ENCODE data around the gene CDK5R1.
A peak's percentile ranks its signal among the peaks of the same experiment; 100 is the strongest.

Gene CDK5R1

DNA sequence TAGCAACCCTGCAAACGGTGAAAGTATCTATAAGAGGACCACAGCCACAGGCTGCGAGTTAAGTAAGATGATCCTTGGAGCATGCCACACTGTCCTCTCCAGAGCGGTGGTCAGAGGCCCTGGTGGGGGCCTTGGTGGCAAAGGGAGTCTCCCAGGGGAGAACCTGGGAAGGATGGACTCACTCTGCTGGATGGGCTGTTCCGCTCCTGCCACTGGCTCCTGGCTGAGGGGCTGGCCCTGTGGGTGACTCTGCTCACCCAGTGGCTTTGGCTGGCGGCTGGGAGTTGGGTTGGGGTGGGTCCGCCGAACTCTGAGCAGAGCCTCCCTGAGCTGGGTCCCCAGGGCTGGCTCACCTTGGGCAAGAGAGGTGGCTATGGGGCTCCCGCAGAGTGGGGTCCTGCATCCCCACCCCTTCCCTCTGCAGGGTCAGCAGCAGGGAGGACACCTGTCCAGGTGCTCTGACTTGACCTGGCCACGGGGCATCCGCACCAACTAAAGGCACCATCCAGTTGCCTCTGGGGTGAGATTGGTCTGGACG, 7.3 kb downstream of the CDK5R1 start:
- DNase-seq, result no peak

DNA sequence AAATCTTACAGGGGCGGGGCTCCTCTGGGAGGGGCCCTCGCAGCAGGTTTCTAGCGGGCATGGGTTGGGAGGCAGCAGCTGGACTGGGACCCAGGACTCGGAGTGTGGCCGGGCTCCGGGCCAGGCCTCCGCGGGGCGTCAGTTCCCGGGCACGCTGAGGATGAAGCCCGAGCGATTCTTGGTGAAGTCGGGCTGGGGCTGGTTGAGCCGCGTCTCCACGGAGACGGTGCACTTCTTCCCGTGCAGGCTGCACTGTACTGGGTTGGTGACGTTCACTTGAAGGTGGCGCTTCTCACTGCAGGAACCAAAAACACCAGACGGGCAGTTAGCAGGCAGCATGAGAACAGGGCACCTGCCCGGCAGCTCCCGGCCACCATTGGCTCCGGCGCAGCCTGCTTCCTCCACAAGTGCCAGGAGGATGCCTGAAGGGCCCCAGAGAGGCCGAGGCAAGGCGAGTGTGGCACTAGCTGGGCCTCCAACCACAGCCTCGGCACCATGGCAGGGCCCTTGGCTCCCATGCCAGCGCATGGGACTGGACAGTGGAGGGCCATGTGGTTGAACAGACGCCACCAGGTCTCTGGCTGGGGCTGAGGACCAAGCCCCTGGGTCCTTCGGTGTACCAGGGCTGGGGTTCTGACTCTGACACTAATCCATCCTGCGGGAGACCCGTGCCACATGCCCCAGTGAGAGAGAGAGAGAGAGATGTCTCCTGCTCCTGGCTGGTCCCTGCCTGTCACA, 8.0 kb downstream of the CDK5R1 start:
- no peak for DNase-seq

DNA sequence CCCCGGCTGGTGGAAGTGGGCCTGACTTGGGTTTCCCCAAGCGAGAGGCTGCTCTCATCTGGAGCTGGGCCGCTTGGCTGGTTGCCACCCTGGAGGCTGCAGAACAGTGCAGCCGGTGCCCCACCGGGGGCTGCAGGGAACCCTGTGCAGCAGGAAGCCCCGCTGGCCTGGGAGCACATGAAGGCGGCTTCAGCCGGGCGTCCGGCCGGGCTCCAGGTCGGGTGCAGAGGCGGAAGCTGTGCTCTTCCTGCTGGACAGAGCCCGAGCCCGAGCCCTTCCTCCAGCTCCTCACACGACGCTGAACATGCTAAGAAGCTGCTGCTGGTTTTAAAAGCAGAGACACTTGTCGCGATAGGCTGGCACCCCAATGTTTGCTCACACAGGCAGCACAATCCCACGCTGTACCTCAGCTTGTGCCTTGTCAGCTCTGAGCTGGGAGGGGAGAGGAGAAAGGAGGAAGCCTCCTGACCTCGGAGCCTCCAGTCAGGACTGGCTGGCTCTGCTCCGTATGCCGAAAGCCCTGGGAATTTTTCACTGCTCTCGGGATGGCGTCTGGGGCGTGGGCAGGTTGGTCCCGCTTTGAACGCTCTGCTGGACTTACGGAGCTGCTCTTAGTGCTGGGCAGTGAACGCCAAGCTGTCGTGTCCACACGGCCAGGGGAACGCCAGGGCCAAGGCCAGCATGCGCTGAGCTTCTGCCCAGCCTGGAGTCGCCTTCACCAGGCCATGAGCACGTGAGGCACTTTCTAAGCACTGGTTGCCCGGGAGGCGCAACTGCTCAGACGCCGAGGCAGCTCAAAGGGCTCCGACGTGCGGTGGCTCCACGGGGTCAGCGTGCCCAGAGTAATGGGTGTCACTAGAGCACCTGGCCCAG, 8.8 kb downstream of the CDK5R1 start:
- DNase-seq, result peak; percentile 30 to 43

GRCh38 chr17:32496395-32497073, 9.7 kb downstream of the CDK5R1 start:
- DNase-seq, result no peak

GRCh38 chr17:32497431-32498205, 10.8 kb downstream of the CDK5R1 start:
- DNase-seq, result no peak

DNA sequence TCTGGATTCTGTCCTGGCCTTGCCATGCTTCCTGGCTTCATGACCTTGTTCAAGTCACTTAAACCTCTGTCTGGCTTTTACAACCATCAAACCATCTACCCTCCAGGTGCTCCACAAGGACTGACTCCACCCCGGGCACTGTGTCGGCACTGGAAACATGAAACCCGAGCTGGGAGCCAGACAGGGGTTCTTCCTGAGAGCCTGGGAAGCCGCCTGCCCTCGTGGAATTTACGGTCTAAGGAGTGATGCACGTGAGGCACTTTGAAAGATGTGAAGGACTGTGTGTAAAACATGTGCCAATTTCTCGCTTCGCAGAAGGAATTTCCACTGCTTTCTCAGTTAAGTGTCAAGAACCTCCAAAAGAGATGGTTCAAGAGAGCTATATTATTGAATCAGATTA, 11.6 kb downstream of the CDK5R1 start:
- no peak for DNase-seq

- no peak for DNase-seq
Measured at GRCh38 chr17:32502013-32502412, 15.2 kb downstream of the CDK5R1 start.

GRCh38 chr17:32502710-32503109, 15.9 kb downstream of the CDK5R1 start:
- DNase-seq, result no peak

GRCh38 chr17:32503251-32504165, 16.7 kb downstream of the CDK5R1 start:
- peak; percentile 84 to 89 for DNase-seq

DNA sequence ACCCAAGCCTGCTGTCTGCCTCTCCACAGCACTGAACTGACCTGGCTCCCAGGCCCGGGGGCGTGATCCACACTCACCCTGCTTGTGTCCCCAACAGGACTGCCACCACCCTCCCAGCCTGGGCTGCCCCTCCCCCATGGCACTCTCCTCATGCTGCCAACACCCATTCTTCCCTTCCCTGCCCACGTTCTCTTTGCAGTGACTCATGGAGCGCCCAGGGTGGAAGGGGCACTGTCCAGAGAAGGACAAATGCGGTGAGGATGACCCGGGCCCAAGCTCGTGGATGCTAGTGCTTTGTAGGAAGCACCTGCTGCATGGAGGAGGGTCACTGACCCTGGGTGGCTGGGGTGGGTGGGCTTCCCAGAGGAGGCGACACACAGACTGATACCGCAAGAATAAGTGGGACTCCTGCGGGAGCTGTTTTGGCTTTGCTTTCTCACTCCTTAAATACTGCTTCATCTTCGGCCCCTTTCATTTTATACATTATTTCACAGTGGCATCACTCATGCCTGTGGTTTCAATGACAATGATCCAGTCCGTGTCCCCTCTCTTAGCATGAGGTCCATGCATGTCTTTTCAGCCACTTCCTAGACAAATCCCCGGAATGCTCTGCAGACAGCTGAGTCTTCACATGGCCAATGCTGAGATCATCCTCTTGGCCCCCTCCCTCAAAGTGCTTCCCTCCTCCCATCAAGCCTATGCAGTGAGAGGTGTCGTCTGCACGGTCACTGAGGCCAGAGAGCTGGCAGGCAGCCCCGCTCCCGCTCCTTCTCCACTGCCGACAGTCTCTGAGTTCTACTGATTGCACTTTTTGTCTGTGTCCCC, 17.6 kb downstream of the CDK5R1 start:
- DNase-seq, result peak; percentile 33 to 34

DNA sequence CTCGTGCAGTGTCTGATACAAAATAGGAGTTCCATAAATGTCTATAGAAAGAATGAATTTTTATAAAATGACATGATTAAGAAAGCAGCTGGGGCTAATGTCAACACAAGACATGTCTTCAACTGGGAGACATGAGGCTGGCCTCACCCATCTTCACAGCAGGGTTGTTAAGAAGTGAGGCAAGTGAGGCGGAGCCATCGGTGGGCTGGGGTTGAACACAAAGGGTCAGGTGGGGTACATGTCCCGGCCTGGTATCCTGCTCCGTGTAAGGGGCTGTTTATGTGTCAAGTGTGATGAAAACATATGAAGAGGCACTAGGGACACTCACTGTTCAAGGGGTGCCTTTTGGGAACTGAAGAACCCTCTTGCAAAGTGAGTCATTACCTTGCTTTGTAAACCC, 22.1 kb downstream of the CDK5R1 start:
- DNase-seq, result no peak

GRCh38 chr17:32510466-32510865, 23.7 kb downstream of the CDK5R1 start:
- DNase-seq, result no peak

DNA sequence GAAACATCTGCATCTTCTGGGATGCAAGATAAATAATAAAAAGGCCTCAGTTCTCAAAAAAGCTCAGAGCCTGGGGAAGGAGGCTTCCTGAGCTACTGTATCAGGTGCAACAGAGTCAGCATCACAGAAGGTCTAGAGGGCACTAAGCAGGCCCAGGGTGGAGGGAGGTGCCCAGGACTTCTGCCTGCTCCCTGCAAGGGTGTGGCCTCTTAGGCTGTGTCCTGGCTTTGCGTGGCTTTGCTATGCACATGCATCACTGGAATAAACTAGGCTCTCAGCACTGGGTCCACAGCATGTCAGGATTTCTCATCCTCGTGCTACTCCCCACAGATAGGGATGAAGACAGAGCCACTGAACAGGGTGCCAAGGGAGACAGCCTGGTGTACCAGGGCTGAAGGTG, 25.5 kb downstream of the CDK5R1 start:
- no peak for DNase-seq

- DNase-seq, result no peak
Measured at GRCh38 chr17:32513579-32513978, 26.8 kb downstream of the CDK5R1 start.

DNA sequence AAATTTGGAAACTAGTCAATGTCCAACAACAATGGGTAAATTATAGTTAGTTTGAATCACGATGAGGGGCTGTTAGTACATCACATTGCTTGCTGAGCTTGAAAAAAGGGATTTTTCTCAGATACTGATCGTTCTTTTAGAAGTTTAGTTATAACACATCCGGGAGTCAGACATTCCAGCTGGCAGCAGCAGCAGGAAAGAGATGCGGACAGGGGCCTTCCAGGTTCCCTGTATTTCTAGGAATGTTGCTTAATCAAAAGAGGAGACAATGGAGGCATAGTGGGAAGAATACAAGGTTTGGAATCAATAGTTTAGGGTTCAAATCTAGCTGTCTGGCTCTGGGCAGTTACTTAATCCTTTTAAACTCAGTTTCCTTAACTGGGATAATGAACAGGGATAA, 27.8 kb downstream of the CDK5R1 start:
- DNase-seq, result no peak

GRCh38 chr17:32515677-32516383, 29.0 kb downstream of the CDK5R1 start:
- no peak for DNase-seq

GRCh38 chr17:32516450-32516849, 29.7 kb downstream of the CDK5R1 start:
- DNase-seq, result no peak

DNA sequence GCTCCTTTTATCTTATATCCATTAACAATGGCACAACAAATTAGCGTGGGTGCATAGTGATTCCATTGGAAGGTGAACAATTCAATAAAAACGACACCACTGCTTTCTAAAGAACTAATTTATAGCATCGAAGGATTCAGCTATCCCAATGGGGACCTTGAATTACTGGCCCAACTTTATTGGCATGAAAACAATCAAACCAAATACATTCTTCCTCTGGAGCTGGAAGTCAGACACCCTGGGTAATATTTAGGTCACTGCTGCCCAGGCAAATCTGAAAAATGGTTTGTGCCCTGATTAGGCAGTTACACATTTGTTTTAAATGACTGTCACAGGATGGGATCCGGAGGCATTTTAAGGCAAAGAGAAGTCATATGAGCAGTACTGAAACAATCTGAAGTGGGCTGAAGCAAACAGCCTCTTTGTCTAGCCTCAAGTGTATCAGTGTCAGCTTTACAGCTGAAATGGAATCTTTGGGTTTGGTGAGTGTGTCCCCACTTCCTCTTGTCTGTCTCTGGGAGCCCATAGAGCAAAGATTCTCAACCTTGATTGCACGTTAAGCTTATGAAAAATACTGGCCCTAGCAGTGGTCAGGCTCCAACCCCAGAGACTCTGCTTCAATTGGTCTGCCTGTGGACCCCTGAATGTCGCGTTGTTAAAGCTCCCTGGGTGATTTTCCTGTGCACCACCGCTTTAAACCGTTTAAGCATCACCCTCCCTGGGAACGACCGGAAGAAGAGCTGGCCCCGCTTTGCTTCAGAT, 30.3 kb downstream of the CDK5R1 start:
- DNase-seq, result peak; percentile 12 to 47

GRCh38 chr17:32517982-32518381, 31.2 kb downstream of the CDK5R1 start:
- no peak for DNase-seq
